Astrocyte of the cerebellum (primary cell): Measurements from ENCODE around the gene TADA2B.
"Not testable (repeated sequence)": the region's sequence is repeated elsewhere in the genome, so short reads cannot be mapped to it uniquely, and the experiment has no call there.

Experiments used
- DNase-seq: peaks from one replicate; pipeline ENCODE4 v3.0.0-alpha.2; 2011; ENCODE audit warnings: low read depth
- H3K4me3 ChIP-seq: 2 replicates; pipeline ENCODE4 v1.5.1; 2011; ENCODE audit warnings: mild to moderate bottlenecking, low read depth, low read length, moderate library complexity
- in situ Hi-C: cut with HindIII; loops from 2 replicates; pipeline ENCODE4 v1.10.0; 2017; ENCODE audit warnings: low sequenced_read_pairs
- TF ChIP-seq, protein P1 (sequence below): IDR thresholded peaks from 2 replicates; pipeline ENCODE4 v1.5.1; 2012; ENCODE audit warnings: low read length, low read depth, moderate library complexity, mild to moderate bottlenecking; ENCODE audit errors: missing control alignments

Gene TADA2B

DNA sequence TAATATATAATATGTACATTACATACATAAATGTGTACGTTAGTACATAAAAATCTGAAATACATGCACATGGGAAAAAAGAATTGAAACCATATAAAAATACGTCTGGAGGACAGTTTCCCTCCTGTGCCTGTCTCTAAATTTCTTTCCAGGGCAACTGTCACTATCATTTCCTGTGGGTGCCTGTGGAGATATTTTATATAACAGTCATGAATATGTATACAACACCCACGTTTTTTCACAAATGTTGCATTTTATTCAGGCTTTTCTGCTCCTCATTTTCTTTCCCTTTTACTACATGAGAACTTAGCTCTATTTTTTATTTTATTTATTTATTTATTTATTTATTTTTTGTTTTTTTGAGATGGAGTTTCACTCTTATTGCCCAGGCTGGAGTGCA is 48.9 kb downstream of the TADA2B start:
- no peak for DNase-seq
- in situ Hi-C loops, result no loop called here
- no peak overlapping the region for H3K4me3 ChIP-seq
- TF ChIP-seq, protein P1, sequence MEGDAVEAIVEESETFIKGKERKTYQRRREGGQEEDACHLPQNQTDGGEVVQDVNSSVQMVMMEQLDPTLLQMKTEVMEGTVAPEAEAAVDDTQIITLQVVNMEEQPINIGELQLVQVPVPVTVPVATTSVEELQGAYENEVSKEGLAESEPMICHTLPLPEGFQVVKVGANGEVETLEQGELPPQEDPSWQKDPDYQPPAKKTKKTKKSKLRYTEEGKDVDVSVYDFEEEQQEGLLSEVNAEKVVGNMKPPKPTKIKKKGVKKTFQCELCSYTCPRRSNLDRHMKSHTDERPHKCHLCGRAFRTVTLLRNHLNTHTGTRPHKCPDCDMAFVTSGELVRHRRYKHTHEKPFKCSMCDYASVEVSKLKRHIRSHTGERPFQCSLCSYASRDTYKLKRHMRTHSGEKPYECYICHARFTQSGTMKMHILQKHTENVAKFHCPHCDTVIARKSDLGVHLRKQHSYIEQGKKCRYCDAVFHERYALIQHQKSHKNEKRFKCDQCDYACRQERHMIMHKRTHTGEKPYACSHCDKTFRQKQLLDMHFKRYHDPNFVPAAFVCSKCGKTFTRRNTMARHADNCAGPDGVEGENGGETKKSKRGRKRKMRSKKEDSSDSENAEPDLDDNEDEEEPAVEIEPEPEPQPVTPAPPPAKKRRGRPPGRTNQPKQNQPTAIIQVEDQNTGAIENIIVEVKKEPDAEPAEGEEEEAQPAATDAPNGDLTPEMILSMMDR, result no peak

DNA sequence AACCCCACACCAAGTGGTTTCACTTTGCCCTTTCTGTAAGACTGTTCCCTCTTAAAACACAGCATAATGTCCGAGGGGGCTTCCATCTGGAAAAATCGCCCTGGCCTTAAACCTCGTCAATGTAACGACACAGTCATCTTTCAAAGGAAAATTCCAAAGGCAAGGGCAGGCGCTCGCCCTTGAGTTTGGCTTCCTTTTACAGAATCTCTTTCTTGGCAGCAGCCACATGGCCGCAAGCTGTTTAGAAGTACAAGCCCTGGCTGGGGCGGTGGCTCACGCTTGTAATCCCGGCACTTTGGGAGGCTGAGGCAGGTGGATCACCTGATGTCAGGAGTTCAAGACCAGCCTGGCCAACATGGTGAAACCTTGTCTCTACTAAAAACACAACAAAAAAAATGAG is 51.7 kb downstream of the TADA2B start:
- no peak overlapping the region for H3K4me3 ChIP-seq
- DNase-seq, result no peak
- TF ChIP-seq, protein P1, result no peak
- in situ Hi-C loops, result no loop called here

DNA sequence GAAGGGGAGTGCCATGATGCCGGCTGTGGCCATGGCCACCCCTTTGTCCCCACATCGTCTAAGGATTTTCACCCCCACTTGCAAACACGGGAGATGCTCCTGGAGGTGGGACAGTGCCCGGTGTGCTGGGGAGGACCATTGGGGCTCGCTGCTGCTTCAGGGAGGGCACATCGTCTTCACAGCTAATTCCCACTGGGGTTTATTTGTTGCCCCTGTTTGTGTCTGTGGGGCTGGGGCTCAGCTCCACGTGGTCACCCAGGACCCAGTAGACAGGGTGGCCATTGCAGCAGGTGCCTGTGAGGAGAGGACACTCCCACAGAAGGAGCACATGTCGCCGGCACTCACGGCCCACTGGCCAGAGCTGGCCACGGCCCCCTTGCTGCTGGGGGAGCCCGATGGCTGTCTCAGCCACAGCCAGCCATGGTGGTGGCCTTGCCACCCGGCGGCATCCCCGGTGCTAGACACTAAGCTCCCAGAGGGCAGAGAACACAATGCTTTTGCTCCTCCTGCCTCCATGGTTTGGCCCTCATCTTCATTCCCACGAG is 52.5 kb downstream of the TADA2B start:
- in situ Hi-C loops, result no loop called here

DNA sequence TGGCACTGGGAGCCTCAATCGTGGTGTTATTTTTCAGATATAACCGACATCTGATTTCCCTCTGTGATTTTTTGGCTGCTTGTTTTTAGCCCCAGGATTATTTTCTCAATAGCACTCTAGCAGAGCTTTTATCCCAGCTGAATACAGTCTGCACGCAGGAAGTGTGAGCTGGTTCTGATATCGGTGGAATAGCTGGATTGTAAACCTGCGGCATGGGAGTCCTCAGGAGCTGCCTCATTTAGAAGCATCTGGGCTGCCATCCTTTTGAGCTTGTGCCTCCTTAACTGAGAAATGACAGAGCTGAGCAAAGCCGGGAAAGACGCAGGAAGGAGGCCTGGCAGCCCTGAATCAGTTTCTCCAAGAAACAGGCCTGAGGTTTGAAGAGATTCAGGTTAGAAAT is 53.1 kb downstream of the TADA2B start:
- TF ChIP-seq, protein P1, result no peak
- DNase-seq, result no peak
- H3K4me3 ChIP-seq, result no peak overlapping the region
- in situ Hi-C loops, result no loop called here

More for the DNA sequence above, 52.5 kb downstream of the TADA2B start:
- DNase-seq, result no peak
- no peak overlapping the region for H3K4me3 ChIP-seq
- TF ChIP-seq, protein P1, result no peak

DNA sequence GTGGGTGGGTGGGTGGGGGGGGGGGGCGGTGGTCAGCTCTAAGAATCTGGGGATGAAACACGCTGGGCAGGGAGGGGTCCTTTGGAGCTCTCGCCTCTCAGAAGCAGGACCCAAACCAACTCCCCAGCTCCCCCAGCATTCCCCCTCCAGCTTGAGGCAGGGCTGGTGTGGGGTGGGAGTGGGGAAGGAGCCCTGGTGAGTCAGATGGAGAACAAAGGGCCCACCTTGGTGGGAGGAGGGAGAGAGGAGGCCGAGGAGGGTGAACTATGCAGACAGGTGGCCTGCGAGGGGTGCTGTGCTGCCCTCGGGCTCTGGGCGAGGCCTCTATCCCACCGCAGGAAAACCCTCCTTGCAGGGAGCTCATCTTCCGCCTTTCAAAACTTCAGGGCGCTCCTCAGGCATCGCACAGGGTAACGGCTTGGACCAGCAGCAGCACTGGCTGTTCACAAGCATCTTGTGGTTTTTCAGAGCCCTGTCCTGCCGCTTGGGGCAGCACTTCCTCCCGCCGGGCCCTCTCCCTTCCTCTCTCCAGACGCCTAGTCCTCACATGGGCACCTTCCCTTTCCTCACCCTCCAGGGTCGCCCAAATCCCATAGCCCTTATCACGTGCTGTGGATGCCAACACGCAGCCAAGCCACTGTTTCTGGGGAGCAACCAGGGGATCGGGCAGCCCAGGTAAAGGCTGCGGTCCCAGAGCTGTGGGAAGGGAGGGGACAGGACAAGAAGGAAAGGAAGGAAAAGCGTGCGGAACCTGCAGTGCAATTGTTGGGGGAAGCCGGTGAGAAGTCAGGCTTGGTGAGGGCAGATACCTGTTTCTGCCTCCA is 58.7 kb downstream of the TADA2B start:
- H3K4me3 ChIP-seq, result peak overlapping the region; percentile 8
- no peak for DNase-seq
- in situ Hi-C loops, result no loop called here
- TF ChIP-seq, protein P1, result peak; percentile 78

DNA sequence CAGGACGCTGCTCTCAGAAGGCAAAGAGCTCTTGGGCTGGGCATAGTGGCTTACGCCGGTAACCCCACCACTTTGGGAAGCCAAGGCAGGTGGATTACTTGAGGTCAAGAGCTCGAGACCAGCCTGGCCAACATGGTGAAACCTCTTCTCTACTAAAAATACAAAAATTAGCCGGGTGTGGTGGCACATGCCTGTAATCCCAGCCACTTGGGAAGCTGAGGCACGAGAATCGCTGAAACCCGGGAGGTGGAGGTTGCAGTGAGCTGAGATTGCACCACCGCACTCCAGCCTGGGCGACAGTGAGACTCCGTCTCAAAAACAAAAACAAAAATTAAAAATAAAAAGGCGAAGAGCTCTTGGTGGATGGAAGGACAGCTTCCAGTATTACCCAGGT is 59.3 kb downstream of the TADA2B start:
- peak overlapping the region; percentile 56 for H3K4me3 ChIP-seq
- in situ Hi-C loops, DNase-seq: not testable (repeated sequence)

DNA sequence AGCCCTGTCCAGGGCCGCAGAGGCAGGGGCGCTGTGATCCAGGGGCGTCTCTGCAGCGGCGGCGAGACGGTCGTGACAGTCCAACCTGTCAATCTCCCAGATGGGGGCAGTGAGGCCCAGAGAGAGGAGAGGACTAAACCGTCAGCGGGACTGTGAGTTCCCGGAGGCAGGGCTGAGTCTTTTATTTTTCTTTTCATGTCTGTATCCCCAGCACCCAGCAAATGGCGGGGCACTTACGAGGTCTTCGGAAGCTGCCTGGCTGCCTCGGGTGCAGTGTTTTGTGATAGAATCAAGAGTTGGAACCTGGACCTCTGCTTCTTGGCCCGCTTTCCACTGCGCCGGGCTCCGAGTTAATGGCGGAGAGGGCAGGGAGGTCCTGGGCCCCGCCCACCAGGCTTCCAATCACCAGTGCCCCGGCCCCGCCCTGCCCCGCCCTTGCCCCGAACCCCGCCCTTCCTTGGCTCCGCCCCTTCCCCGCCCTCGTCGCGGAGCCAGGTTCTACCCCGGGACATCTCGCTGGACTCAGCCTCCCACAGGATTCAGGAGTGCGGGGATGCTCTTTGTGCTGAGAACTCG is 59.9 kb downstream of the TADA2B start:
- H3K4me3 ChIP-seq, result peak overlapping the region; percentile 56
- in situ Hi-C loops, result no loop called here
- TF ChIP-seq, protein P1, result no peak
- DNase-seq, result peak; percentile 16
